Keratinocyte (primary cell): ENCODE measurements around the gene PPP1R12C. TPM values are rescaled to one million over a fixed set of nuclear protein-coding genes. Genes with fewer than 3 reads are reported as not detected.
A peak's percentile ranks its signal among the peaks of the same experiment; 100 is the strongest.

ENCODE experiments used
- DNase-seq: peaks from one replicate; pipeline ENCODE4 v3.0.0-alpha.2; 2011; ENCODE audit warnings: low read depth, missing footprints, low spot score
- FAIRE-seq: peaks from 2 replicates; lab custom pipeline; 2011; peaks lifted over from hg19 to GRCh38; lab: Jason Lieb, UNC
- H2AFZ ChIP-seq: 2 replicates; pipeline ENCODE4 v1.6.0; 2012; ENCODE audit warnings: low read length, control low read depth, inconsistent platforms; ENCODE audit not compliant: control insufficient read depth
- H3K27ac ChIP-seq: 2 replicates; pipeline ENCODE4 v1.5.1; 2011; ENCODE audit warnings: low read length; ENCODE audit not compliant: control insufficient read depth, insufficient read depth
- H3K27me3 ChIP-seq: 3 replicates; pipeline ENCODE4 v1.6.0; 2011; ENCODE audit warnings: low read length; ENCODE audit not compliant: control insufficient read depth, insufficient read depth; ENCODE audit errors: extremely low read depth
- H3K36me3 ChIP-seq, 2 experiments: 2 replicates in 1 of 2; 3 replicates in 1 of 2; pipeline ENCODE4 v1.5.1; 2011; ENCODE audit warnings: low read length in 2 of 2, mild to moderate bottlenecking in 1 of 2; ENCODE audit not compliant: control insufficient read depth in 2 of 2, insufficient read depth in 2 of 2; ENCODE audit errors: extremely low read depth in 1 of 2
- H3K4me1 ChIP-seq: 3 replicates; pipeline ENCODE4 v1.5.1; 2011; ENCODE audit warnings: low read length; ENCODE audit not compliant: control insufficient read depth, insufficient read depth; ENCODE audit errors: extremely low read depth
- H3K4me2 ChIP-seq: 3 replicates; pipeline ENCODE4 v1.6.0; 2011; ENCODE audit warnings: low read depth, low read length; ENCODE audit not compliant: control insufficient read depth, insufficient read depth; ENCODE audit errors: extremely low read depth
- H3K4me3 ChIP-seq, 3 experiments: fragments of 200-600 bp in 1 of 3; sonication (generic) in 1 of 3; 2 replicates in 2 of 3; 3 replicates in 1 of 3; pipeline ENCODE4 v1.5.1; 2011 to 2016; ENCODE audit warnings: low read length in 3 of 3, mild to moderate bottlenecking in 3 of 3, control low read depth in 2 of 3, inconsistent platforms in 1 of 3, low read depth in 1 of 3, mixed read lengths in 1 of 3, mixed run types in 1 of 3, moderate library complexity in 1 of 3; ENCODE audit not compliant: control insufficient read depth in 2 of 3, insufficient read depth in 2 of 3; ENCODE audit errors: extremely low read depth in 1 of 3
- H3K79me2 ChIP-seq: 2 replicates; pipeline ENCODE4 v1.6.0; 2012; ENCODE audit warnings: low read length; ENCODE audit not compliant: control insufficient read depth, insufficient read depth
- H3K9ac ChIP-seq: 3 replicates; pipeline ENCODE4 v1.6.0; 2011; ENCODE audit warnings: low read length; ENCODE audit not compliant: control insufficient read depth, insufficient read depth; ENCODE audit errors: extremely low read depth
- H3K9me1 ChIP-seq: 3 replicates; pipeline ENCODE4 v1.6.0; 2011; ENCODE audit warnings: low read length; ENCODE audit not compliant: control insufficient read depth, insufficient read depth; ENCODE audit errors: extremely low read depth
- H3K9me3 ChIP-seq: 2 replicates; pipeline ENCODE4 v1.5.1; 2012; ENCODE audit warnings: low read depth, low read length; ENCODE audit not compliant: control insufficient read depth
- H4K20me1 ChIP-seq: 3 replicates; pipeline ENCODE4 v1.6.0; 2011; ENCODE audit warnings: low read length; ENCODE audit not compliant: control insufficient read depth, insufficient read depth; ENCODE audit errors: extremely low read depth
- EZH2 ChIP-seq: IDR thresholded peaks from one replicate; pipeline ENCODE4 v1.6.1; 2012; ENCODE audit warnings: inconsistent platforms, mild to moderate bottlenecking, low read length, moderate library complexity
- dilution Hi-C: fragments of 300-500 bp; cut with MboI; formaldehyde crosslinking; loops from one replicate; pipeline ENCODE4 v1.7.0; 2020; ENCODE audit warnings: low sequenced_read_pairs; ENCODE audit not compliant: extremely low pct_ligation_motif_present
- polyA plus RNA-seq, 5 experiments: library from polyadenylated mRNA; depleted of rRNA in 3 of 5; stranded (reverse) in 3 of 5; stranded (forward) in 1 of 5; unstranded in 1 of 5; fragments of >200 nt; gene quantifications; 1 replicate in 1 of 5; 2 replicates in 3 of 5; 3 replicates in 1 of 5; pipeline versions ENCODE4 v1.2.1 to v1.2.3, GENCODE V29; 2011 to 2012; ENCODE audit warnings: missing spikeins in 2 of 5, low read depth in 1 of 5, low replicate concordance in 1 of 5
- TF ChIP-seq, protein P1 (sequence below), 3 experiments: IDR thresholded peaks in 1 of 3; conservative IDR thresholded peaks in 1 of 3; optimal IDR thresholded peaks in 1 of 3; 2 replicates in 2 of 3; 3 replicates in 1 of 3; pipeline versions ENCODE3 to v1.5.1; 2011; ENCODE audit warnings: low read length in 3 of 3, mild to moderate bottlenecking in 3 of 3, moderate library complexity in 2 of 3, control low read depth in 1 of 3, inconsistent platforms in 1 of 3; ENCODE audit not compliant: insufficient read depth in 2 of 3; ENCODE audit errors: extremely low read depth in 1 of 3

The PPP1R12C gene
- polyA plus RNA-seq, 1 donor (not counting 4 experiments of a cell fraction or from before 2014, with no cell fraction given), result 24.7 TPM

DNA sequence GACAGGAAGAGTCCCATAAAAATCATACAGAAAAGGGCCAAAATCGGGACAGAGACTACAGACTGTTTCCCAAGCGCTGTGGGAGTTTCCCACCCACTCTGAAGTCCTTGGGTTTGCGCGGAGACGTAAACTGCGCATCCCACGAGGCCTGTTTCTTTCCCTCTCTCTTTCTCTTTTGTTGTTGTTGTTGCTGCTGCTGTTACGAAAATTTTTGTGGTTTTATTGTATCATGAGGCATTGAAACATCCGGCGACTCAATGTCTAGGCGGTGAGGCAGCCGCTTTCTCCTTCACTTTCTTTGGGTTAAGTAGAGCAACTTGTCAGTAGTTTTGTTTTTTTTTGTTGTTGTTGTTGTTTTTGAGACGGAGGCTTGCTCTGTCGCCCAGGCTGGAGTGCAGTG is 1.6 kb upstream of the PPP1R12C start:
- Histone ChIP-seq H3K9me3 (no peaks in the 10 kb centered on the region), H3K27me3 (no peaks in the 10 kb centered on the region), H3K4me1 (peaks cover 11% of the 10 kb centered on the region), H2AFZ (no peak overlapping the region), H3K9ac (no peak overlapping the region), H3K4me3 (no peak overlapping the region), H3K9me1 (no peaks in the 10 kb centered on the region), H3K4me2 (no peak overlapping the region), H3K79me2 (peaks cover 32% of the 10 kb centered on the region), H3K36me3 (peaks cover 0 to 1% of the 10 kb centered on the region in 2 experiments), H3K27ac (no peak overlapping the region), H4K20me1 (peaks cover 9% of the 10 kb centered on the region)
- dilution Hi-C loops, result no loop called here
- TF ChIP-seq, protein P1, sequence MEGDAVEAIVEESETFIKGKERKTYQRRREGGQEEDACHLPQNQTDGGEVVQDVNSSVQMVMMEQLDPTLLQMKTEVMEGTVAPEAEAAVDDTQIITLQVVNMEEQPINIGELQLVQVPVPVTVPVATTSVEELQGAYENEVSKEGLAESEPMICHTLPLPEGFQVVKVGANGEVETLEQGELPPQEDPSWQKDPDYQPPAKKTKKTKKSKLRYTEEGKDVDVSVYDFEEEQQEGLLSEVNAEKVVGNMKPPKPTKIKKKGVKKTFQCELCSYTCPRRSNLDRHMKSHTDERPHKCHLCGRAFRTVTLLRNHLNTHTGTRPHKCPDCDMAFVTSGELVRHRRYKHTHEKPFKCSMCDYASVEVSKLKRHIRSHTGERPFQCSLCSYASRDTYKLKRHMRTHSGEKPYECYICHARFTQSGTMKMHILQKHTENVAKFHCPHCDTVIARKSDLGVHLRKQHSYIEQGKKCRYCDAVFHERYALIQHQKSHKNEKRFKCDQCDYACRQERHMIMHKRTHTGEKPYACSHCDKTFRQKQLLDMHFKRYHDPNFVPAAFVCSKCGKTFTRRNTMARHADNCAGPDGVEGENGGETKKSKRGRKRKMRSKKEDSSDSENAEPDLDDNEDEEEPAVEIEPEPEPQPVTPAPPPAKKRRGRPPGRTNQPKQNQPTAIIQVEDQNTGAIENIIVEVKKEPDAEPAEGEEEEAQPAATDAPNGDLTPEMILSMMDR (optimal IDR thresholded peaks at IDR 0.05 in 1 of 3, IDR thresholded peaks at IDR 0.05 in 1 of 3, conservative IDR thresholded peaks at IDR 0.05 in 1 of 3; ENCODE audit: extremely low read depth in 1 of 3, insufficient read depth in 2 of 3, low read length in 3 of 3), result no peak
- TF ChIP-seq EZH2, result no peak
- DNase-seq (no peak), FAIRE-seq (no peak)

DNA sequence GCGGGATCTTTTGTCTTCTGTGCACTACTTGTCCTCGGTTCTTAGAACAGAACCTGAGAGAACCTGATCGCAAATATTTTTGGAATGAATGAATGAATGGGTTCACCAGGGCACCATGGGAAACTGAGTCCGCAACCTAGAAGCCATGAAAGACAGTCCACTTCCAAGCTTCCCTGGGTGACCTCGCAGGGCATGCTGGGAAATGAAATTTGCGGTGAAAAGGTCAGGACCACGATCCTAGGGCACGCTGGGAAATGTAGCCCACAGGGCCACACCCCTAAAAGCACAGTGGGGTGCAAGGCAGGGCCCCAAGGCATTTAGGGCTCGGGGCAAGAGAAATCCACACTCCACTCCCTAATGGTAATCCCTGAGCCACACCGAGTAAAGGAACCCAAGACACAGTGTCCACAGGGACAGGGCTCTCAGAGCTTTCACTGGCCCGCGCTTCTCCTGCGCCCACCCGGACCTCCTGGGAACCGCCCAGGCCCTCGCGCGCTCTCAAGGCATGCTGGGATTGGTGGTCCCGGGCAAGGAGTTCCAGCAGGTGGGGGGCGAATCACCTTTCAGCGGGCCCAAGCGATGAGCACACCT is 1.1 kb upstream of the PPP1R12C start:
- dilution Hi-C loops, result no loop called here
- Histone ChIP-seq H3K27ac (peak overlapping the region; percentile 61), H3K27me3 (no peaks in the 10 kb centered on the region), H3K79me2 (peaks cover 37% of the 10 kb centered on the region), H2AFZ (peak overlapping the region; percentile 93), H3K4me3 (peak overlapping the region; percentile 81 to 83 (median 82)), H3K9me3 (no peaks in the 10 kb centered on the region), H3K9me1 (no peaks in the 10 kb centered on the region), H4K20me1 (peaks cover 9% of the 10 kb centered on the region), H3K4me1 (peaks cover 11% of the 10 kb centered on the region), H3K36me3 (peaks cover 0 to 1% of the 10 kb centered on the region in 2 experiments), H3K9ac (peak overlapping the region; percentile 79), H3K4me2 (peak overlapping the region; percentile 90)
- FAIRE-seq, result no peak
- DNase-seq, result no peak
- TF ChIP-seq EZH2, result no peak
- TF ChIP-seq, protein P1 (optimal IDR thresholded peaks at IDR 0.05 in 1 of 3, IDR thresholded peaks at IDR 0.05 in 1 of 3, conservative IDR thresholded peaks at IDR 0.05 in 1 of 3; ENCODE audit: extremely low read depth in 1 of 3, insufficient read depth in 2 of 3, low read length in 3 of 3), result no peak
